ENCODE results near the gene PLCD1.
A peak's percentile ranks its signal among the peaks of the same experiment; 100 is the strongest.
"Not testable (repeated sequence)": the region's sequence is repeated elsewhere in the genome, so short reads cannot be mapped to it uniquely, and the experiment has no call there.

PLCD1 gene

GRCh38 chr3:38029400-38030125, at the start of gene PLCD1:
TSS of gene PLCD1 (minus strand) at chr3:38029642. CDS start at chr3:38029539, 103 bp downstream.
- DNase-seq, result peak in 42 of 56 donors; percentile 18 to 80 (median 42)

GRCh38 chr3:38077073-38077472, 47.6 kb upstream of the PLCD1 start:
- DNase-seq, result not testable (repeated sequence)

- no peak for DNase-seq
Observed at GRCh38 chr3:38070013-38070412, 40.6 kb upstream of the PLCD1 start.

- DNase-seq, result no peak
Observed at GRCh38 chr3:38067508-38068233, 38.2 kb upstream of the PLCD1 start.

- DNase-seq, result not testable (repeated sequence)
Observed at GRCh38 chr3:38064453-38064852, 35.0 kb upstream of the PLCD1 start.

GRCh38 chr3:38062809-38063208, 33.4 kb upstream of the PLCD1 start:
- DNase-seq, result no peak

- no peak for DNase-seq
Observed at GRCh38 chr3:38059591-38059990, 30.1 kb upstream of the PLCD1 start.

GRCh38 chr3:38059148-38059547, 29.7 kb upstream of the PLCD1 start:
- DNase-seq, result no peak

GRCh38 chr3:38054499-38055001, 25.1 kb upstream of the PLCD1 start:
- DNase-seq, result no peak

- DNase-seq, result not testable (repeated sequence)
Observed at GRCh38 chr3:38053813-38054498, 24.5 kb upstream of the PLCD1 start.

- not testable (repeated sequence) for DNase-seq
Observed at GRCh38 chr3:38053286-38053685, 23.8 kb upstream of the PLCD1 start.

GRCh38 chr3:38051131-38051530, 21.7 kb upstream of the PLCD1 start:
- DNase-seq, result no peak

- peak in 1 of 56 donors; percentile 6 for DNase-seq
Observed at GRCh38 chr3:38049358-38050126, 20.1 kb upstream of the PLCD1 start.

- DNase-seq, result no peak
Observed at GRCh38 chr3:38047896-38048295, 18.5 kb upstream of the PLCD1 start.

- no peak for DNase-seq
Observed at GRCh38 chr3:38046821-38047220, 17.4 kb upstream of the PLCD1 start.

- DNase-seq, result no peak
Observed at GRCh38 chr3:38046027-38046426, 16.6 kb upstream of the PLCD1 start.

GRCh38 chr3:38043486-38043885, 14.0 kb upstream of the PLCD1 start:
- DNase-seq, result no peak

GRCh38 chr3:38040401-38040800, 11.0 kb upstream of the PLCD1 start:
- DNase-seq, result no peak

GRCh38 chr3:38039899-38040261, 10.4 kb upstream of the PLCD1 start:
- peak in 41 of 56 donors; percentile 8 to 76 (median 29) for DNase-seq

GRCh38 chr3:38039101-38039898, 9.9 kb upstream of the PLCD1 start, which contains the start of gene DLEC1:
TSS of gene DLEC1 (plus strand) at chr3:38039208. CDS start at chr3:38039226, 18 bp downstream.
- DNase-seq, result peak in 19 of 56 donors; percentile 5 to 68 (median 33)
